Spleen (tissue), 7 donors: ENCODE measurements around the gene BRAF.

ENCODE experiments used
- CTCF ChIP-seq, 11 experiments: fragments of 200-600 bp in 7 of 11; fragments of 450-650 bp in 4 of 11; sonication (generic) in 4 of 11; IDR thresholded peaks in 8 of 11; conservative IDR thresholded peaks in 3 of 11; 1 replicate in 7 of 11; 2 replicates in 4 of 11; pipeline versions ENCODE4 v1.4.0 to v1.8.0; 2016 to 2021; ENCODE audit warnings: antibody characterized with exemption in 11 of 11, inconsistent platforms in 4 of 11, mild to moderate bottlenecking in 1 of 11
- POLR2A ChIP-seq, 3 donors: fragments of 450-650 bp; IDR thresholded peaks; one replicate each; pipeline ENCODE4 v1.5.1; 2017; ENCODE audit warnings: antibody characterized with exemption in 3 of 3, mild to moderate bottlenecking in 1 of 3
- donor health status: DM: no; HTN: no; CAD: no; lungs with moderate emphysema.
- donor health status: DM: no; HTN: no; CAD: no.
- donor health status: DM: no; HTN: no; CAD: no.

- no peak for TF ChIP-seq CTCF (IDR thresholded peaks at IDR 0.05 in 8 of 11, conservative IDR thresholded peaks at IDR 0.05 in 3 of 11)
- no peak for TF ChIP-seq POLR2A (IDR thresholded peaks at IDR 0.05)
These were observed 255.4 kb downstream of the BRAF start for GRCh38 chr7:140669352-140669751.
